Sigmoid colon (tissue), 4 donors: ENCODE results near the gene SDHA.
"Not testable (repeated sequence)": the region's sequence is repeated elsewhere in the genome, so short reads cannot be mapped to it uniquely, and the experiment has no call there.

Source experiments
- CTCF ChIP-seq, 4 experiments: fragments of 450-650 bp in 3 of 4; fragments of 200-600 bp in 1 of 4; IDR thresholded peaks; one replicate each; pipeline ENCODE4 v1.5.1; 2016 to 2019; ENCODE audit warnings: antibody characterized with exemption in 4 of 4, mild to moderate bottlenecking in 3 of 4, moderate library complexity in 2 of 4
- EP300 ChIP-seq, 4 donors: sonication (generic); formaldehyde crosslinking; IDR thresholded peaks; one replicate each; pipeline ENCODE4 v1.6.1; 2017; ENCODE audit warnings: antibody characterized with exemption in 4 of 4
- POLR2A ChIP-seq, 2 donors: fragments of 450-650 bp; IDR thresholded peaks; one replicate each; pipeline ENCODE4 v1.6.1; 2016; ENCODE audit warnings: antibody characterized with exemption in 2 of 2, mild to moderate bottlenecking in 2 of 2, moderate library complexity in 2 of 2
- POLR2AphosphoS5 ChIP-seq, 4 donors: sonication (generic); formaldehyde crosslinking; IDR thresholded peaks; one replicate each; pipeline ENCODE4 v1.6.1; 2017; ENCODE audit warnings: antibody characterized with exemption in 4 of 4

DNA sequence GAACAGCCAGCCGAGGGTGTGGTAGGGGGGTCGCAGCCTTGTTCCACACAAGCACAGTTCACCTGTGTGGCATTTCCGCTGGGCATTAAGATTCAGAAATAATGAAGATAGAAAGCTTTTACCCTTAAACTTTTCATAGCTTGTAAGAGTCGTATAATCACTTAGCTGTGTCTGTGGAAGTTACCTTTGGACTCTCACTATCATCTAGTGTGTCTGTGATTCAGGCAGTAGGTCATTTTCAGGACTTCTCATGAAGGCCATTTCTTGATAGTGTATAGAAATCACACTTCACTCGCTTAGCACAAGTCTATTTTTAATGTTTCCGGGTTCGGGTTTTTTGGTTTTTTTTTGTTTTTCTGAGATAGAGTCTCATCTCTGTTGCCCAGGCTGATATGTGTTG, 37.0 kb downstream of the SDHA start:
- TF ChIP-seq CTCF, POLR2A, POLR2AphosphoS5, EP300 (IDR thresholded peaks at IDR 0.05): not testable (repeated sequence)
